ENCODE data around the gene KCTD18.

The KCTD18 gene

DNA sequence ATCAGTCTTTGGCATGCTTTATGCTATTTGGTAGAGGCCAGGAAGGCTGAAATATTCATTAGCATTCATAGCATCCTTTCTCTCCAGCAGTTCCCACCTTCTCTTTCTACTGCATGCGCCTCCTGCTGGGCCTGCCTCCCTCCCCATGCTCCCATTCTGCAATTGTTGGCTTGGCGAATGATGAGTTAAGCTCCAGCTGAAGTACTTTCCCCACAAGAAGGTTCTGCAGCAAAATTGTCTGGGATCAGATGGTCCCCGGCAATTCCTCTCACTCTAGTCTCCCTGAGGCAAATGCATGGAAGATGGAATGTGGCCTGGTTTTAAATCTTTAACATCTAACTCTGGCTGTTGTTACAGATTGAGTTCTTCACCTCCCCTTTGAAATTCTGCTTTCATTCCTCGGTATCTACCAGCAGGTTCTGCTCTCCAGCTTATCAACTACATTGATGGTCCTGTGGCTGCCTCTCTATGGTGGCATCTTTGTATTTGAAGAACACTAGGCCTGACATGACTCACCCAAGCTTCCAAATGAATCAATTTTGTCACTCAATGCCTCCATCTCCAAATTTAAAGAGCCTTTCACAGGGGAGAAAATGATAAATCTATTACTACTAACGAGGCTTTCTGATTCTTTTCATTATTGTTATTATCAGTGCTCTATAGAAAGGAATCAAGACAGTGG is 55.9 kb downstream of the KCTD18 start:
- no peak for DNase-seq

DNA sequence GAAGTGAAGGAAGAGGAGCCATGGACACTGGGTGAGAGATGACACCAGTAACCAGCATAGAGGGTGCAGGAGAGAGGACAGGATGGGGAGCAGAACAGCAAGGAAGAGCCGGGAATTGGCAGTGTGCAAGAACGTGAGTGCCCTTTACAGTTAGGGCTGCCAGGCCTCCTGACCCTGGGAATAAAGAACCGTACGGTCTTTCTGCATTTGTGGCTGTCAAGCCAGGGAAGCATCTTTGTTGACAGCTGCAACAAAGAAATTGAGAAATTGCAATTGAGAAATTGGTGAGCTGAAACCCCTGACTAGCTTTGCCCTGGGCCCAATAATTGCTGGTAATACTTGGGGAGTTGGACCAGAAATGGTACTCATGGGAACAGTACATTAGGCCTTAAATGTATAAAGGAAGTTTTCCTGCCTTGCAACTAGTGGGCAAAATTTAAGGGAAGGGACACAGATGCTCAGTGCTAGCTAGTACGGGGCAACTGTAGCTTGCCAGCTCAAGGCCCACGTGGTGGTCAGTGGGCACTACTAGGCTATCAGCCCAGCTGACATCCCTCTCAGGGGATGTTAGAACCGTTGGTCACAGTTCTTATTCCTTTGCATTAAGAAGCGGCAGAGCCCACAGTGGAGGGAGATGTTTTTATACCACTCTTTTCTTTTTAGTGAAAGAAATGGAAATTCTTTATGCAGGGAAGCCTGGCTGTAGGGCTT is 56.6 kb downstream of the KCTD18 start:
- no peak for DNase-seq

DNA sequence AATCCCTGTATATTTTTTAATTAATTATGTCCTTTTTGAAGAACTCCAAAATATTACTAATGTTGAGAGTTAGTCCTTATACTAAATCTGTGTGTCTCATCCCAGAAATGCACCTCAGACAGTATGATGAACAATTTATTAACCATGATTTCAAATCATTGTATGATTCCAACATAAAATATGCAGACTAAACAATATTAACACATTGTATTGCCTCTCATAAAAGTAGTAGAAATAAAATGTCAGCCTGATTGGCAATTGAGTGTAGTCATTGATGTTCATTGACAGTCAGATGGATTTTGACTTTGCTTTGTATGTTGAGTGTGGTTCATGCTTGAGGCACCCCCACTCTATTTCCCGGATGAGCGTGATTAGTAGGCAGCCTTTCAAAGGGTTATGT is 57.5 kb downstream of the KCTD18 start:
- no peak for DNase-seq

DNA sequence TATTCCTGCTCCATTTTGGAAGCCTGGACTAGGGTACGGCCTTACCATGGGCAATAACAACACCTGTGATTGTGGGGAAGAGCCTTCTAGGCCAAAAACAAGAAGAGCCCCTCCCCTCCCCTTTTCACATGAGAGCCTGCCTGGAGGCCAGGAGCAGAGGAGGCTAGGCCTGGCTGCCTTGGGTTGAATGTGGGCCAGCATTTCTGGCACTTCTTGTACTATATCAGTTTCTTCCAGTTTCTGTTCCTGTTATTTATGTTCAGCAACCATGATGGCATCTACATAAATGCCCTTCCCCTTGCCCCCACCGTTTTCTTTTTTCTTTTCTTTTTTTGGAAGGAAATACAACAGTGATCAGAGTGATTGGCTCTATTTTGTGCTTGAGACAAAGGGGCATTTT is 58.4 kb downstream of the KCTD18 start:
- DNase-seq, result no peak

DNA sequence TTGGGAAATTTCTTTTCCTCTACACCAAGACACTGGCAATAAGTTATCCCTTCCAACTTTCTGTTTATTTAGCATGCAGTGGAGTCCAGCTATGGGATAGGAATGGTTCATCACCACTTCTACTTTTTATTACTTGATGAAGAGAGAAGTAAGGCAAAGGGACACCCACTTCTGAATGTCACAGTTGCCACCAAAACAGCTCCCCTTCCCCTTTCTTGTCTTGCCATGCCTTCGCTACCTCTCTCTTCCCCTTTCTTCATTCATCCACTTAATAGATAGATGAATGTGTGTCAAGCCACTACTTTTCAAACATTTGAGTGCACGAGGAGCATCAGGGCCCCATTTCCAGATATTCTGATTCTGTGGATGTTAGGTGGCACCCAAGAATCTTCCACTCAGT is 59.6 kb downstream of the KCTD18 start:
- no peak for DNase-seq

DNA sequence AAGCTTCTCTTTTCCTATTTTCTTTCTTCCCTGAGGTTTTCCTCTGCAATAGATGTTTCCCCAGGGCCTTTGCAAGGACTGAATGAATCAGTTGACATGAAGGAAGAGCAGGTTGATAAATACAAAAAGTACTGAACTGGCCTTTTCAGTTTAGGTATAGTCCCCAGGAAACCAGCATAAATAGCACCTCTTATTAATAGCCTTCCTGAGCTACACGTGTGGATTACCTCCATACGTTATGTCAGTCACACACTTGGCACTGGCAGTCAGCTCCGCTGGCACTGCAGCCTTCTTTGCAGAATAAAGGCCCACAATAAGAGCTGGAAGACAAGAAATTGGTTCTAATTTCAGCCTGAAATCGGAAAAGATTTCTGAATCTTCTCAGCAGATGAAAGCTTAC is 60.7 kb downstream of the KCTD18 start:
- no peak for DNase-seq

DNA sequence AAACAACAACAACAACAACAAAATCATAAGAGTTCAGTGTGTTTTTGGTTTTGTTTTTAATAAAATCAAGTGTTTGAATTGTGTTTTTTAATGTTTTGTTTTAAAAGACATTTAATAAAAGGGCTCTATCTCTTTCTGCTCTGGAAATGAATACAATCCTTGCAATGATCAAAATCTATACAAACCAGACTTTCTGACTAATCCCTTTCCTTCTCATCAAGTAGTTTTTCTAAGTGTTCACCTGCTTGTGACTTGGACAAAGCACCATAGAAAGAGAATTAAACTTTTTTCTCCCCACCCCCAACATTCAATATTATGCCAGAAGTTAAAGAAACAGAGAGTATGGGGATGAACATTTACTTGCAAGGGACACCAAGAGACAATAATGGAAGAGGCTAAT is 61.4 kb downstream of the KCTD18 start:
- no peak for DNase-seq

DNA sequence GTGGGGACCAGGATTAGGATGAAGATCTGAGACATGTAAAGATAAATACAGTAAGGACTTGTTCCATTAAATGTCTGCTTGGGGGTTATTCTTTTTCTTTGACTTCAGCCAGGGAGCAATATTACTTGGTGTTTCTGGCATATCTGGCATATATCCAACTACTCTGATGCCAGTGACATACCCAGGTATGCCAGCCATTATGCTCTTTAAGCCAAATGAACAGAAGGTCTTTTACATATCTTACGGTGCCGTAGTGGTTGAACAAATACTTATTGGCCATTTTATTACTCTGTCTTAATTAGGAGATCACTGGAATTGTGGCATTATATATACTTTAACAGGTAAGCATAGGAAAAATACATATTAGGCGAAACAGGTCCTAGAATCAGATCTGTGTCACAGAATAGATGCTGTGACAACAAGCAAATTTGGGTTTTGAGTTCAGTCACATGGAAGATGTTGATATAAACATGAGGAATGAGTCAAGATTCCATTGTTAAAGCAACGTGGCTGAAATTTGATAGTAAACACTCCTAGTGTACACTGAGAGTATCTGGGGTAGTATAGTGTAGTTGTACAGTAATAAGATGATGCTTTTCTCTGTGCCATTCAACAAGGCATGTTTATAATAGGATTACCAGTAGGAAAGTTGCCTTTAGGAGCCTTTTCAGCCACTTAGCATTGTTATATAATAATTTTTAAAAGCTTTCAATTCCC is 62.6 kb downstream of the KCTD18 start:
- no peak for DNase-seq

DNA sequence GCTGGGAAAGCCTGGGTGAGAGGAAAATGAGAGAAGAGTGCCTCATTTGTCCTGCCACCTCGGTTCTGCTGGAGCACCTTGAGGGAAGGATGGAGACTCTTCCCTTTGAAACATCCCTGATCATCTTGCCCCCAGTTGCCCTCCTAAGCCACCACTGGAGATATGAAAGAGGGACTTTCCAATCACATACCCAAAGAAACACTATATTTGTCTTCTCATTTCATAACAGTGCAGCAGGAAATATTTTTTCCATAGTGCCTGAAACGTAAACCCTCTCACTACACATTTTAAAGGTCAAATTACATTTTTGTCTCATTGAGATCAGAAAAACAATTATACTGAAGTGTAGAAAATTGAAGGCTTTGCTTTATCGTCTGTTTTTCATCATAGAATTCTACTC is 63.3 kb downstream of the KCTD18 start:
- DNase-seq, result no peak

DNA sequence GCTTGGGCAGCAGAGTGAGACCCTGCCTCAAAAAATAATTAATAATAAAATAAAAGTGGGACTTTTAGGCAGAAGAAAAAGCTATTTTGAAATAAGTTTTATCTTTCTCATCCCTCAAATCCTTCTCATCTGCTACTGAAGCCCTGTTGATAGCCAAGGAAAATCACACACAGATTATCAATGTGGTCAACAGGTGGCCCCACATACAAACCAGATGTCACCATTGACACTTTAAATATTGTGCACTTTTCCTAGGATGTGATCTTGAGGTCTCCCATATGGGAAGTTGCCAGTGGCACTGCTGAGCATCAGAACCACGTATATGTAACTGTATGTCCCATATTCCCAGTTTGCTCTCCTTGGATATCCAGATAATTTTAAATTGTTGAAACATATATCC is 64.6 kb downstream of the KCTD18 start:
- no peak for DNase-seq

DNA sequence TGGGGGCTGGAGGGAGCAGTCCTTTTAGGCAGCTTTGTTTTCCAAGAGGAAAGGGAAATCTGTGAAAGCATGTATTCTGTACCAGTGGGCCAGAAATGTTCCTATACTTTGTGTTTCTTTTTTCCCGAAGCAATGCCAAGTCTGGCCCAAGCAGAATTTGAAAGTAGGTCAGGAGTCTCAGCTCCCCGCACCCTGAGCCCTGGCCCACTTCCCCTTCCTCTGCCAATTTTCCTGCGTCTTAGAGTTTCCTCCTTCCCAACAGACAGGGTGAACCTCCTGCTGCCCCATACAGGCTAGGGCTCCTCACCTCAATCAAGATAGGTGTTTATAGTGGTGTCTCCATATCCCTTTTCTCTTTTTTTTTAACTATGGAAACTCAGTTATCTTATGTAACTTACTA is 65.3 kb downstream of the KCTD18 start:
- no peak for DNase-seq

DNA sequence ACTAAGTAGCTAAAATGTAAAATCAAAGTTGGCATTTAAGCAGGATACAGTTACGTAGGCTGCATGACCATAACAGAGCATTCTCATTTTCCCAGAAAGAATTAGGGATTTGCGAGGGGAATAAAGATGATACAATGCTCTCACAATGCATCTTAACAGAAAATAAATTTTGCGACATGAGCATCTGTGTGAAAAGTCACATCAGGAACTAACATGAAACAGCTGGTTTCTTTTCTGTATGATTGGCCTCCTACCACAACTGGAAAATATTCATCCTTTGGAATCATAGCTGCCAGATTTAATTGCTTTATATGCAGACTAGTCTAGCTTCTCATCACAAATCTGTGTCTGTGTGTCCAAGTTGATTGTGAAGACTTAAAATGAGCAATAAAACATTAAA is 66.0 kb downstream of the KCTD18 start:
- DNase-seq, result no peak

DNA sequence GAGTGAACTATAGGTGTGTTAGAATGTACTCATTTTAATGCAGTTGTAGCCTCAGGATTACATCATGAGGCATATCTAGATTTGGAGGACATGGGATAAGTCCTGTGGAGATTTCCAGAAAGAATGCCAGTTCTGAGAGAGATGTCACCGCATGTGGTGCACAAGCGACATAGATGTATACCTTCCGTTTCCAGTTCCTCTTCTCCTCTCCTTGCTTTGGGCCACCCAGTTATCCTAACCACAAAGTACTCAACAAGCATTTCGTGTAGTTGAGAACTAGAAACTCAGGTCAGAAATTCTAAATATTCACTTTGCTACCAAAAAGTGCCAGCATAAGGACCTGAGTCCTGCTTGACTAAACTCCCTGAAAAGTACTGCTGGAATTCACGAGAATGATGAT is 66.5 kb downstream of the KCTD18 start:
- DNase-seq, result no peak

DNA sequence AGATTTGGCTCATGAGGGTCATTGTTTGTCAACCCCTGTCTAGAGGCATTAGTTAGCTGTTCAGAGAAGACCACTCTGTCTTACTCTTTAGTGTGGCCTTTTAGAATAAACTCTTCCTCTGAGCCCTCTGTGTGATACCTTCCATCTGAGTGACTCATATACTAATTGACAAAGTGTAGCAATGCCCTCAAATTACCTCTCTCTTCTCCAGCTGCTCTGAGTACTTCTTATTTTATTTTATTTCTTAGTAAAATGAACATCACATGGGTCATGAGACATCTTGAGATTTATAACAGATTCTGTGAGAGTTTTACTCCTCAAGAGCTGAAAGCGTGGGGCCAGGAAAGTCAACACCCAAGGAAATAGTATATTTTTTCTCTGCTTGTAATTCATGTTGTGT is 67.4 kb downstream of the KCTD18 start:
- no peak for DNase-seq

DNA sequence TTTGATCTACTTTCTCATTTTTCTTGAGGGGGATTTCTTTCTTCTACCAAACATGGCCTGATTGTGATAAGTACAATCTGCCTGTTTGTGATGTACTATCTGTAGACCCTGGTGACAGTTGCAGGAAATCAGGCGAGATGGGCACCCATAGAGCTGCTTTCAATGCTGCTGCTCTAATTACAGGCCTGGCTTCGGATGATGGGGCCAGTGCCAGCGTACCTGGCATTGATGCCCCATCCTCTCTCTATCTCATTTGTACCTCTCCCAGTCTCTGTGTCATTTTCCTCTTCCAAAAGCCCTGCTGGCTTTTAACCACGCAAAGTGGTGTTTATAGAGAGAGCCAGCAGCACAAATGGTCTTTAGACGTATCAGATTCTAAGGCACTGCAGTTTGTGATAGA is 69.9 kb downstream of the KCTD18 start:
- DNase-seq, result no peak
